CD4-positive, alpha-beta T cell (primary cell): ENCODE measurements around the gene RNASEH2B. TPM values are rescaled to one million over a fixed set of nuclear protein-coding genes. Genes with fewer than 3 reads are reported as not detected.

Experiments
- ATAC-seq: fragments of 200-7000 bp; cut with Tn5 transposase; one replicate; pipeline ENCODE4 v1.10.0; 2022; ENCODE audit warnings: mild to moderate bottlenecking; ENCODE audit not compliant: poor library complexity
- CTCF ChIA-PET: fragments of 350-600 bp; sonication (Branson Sonifier 250); formaldehyde crosslinking; loops from one replicate; lab custom pipeline; 2021; ENCODE audit warnings: antibody characterized with exemption, inconsistent platforms; lab: Charles Lee
- POLR2A ChIA-PET: fragments of 350-600 bp; sonication (Branson Sonifier 250); formaldehyde crosslinking; loops from one replicate; lab custom pipeline; 2021; ENCODE audit warnings: antibody characterized with exemption, inconsistent platforms; lab: Charles Lee
- DNase-seq, 14 experiments: peaks; one replicate each; pipeline ENCODE4 v3.0.0-alpha.2; 2013 to 2020; ENCODE audit warnings: mixed read lengths in 2 of 14
- H3K27ac ChIP-seq, 2 donors: one replicate each; pipeline versions ENCODE4 v1.5.1 to v1.7.0; 2013; ENCODE audit warnings: low read length in 2 of 2, low read depth in 1 of 2, mild to moderate bottlenecking in 1 of 2
- H3K27me3 ChIP-seq, 2 experiments: 1 replicate in 1 of 2; 2 replicates in 1 of 2; pipeline versions ENCODE4 v1.6.1 to v1.7.0; 2013; ENCODE audit warnings: low read length in 2 of 2, control low read depth in 1 of 2, mild to moderate bottlenecking in 1 of 2, moderate library complexity in 1 of 2; ENCODE audit not compliant: insufficient read depth in 2 of 2, control insufficient read depth in 1 of 2
- H3K36me3 ChIP-seq: one replicate; pipeline ENCODE4 v1.6.1; 2013; ENCODE audit warnings: low read length, control low read depth; ENCODE audit not compliant: insufficient read depth
- H3K4me1 ChIP-seq: one replicate; pipeline ENCODE4 v1.6.1; 2013; ENCODE audit warnings: low read length, control low read depth; ENCODE audit not compliant: insufficient read depth
- H3K4me3 ChIP-seq: one replicate; pipeline ENCODE4 v1.5.1; 2013; ENCODE audit warnings: mild to moderate bottlenecking, low read length, moderate library complexity
- H3K9me3 ChIP-seq, 2 experiments: 1 replicate in 1 of 2; 2 replicates in 1 of 2; pipeline versions ENCODE4 v1.6.1 to v1.7.0; 2013; ENCODE audit warnings: low read length in 2 of 2, mild to moderate bottlenecking in 2 of 2, control low read depth in 1 of 2, moderate library complexity in 1 of 2; ENCODE audit not compliant: control insufficient read depth in 1 of 2, insufficient read depth in 1 of 2
- H3K27ac Mint-ChIP-seq: one replicate; pipeline ENCODE4 v1.8.0; 2020; ENCODE audit warnings: mixed read lengths
- H3K27me3 Mint-ChIP-seq: one replicate; pipeline ENCODE4 v1.8.0; 2021; ENCODE audit warnings: mixed read lengths
- H3K36me3 Mint-ChIP-seq: one replicate; pipeline ENCODE4 v1.8.0; 2021; ENCODE audit warnings: low read depth, mixed read lengths
- H3K4me1 Mint-ChIP-seq: one replicate; pipeline ENCODE4 v1.8.0; 2021; ENCODE audit warnings: low read depth, mixed read lengths
- H3K4me3 Mint-ChIP-seq: one replicate; pipeline ENCODE4 v1.8.0; 2020; ENCODE audit warnings: mild to moderate bottlenecking, mixed read lengths
- H3K9me3 Mint-ChIP-seq: one replicate; pipeline ENCODE4 v1.8.0; 2020; ENCODE audit warnings: mixed read lengths
- intact Hi-C, 2 experiments: fragments of 100-400 bp; cut with DNase I in 1 of 2; cut with micrococcal nuclease in 1 of 2; formaldehyde crosslinking; loops; one replicate each; pipeline versions ENCODE4 v1.15.1 to v1.9.0; 2023 to 2025; cut with DNase I, micrococcal nuclease
- total RNA-seq, 174 experiments: library from RNA in 2 of 174; stranded (reverse) in 2 of 174; gene quantifications; one replicate each; pipeline ENCODE4 v1.2.3 and lab custom pipeline; 2021 to 2026
- TF ChIP-seq, protein P1 (sequence below): fragments of 200-600 bp; IDR thresholded peaks from one replicate; pipeline ENCODE4 v1.8.0; 2022; ENCODE audit warnings: antibody characterized with exemption, mild to moderate bottlenecking

Gene RNASEH2B
- total RNA-seq, 2 experiments from 2014 or later = 68.4 to 74.6 TPM

DNA sequence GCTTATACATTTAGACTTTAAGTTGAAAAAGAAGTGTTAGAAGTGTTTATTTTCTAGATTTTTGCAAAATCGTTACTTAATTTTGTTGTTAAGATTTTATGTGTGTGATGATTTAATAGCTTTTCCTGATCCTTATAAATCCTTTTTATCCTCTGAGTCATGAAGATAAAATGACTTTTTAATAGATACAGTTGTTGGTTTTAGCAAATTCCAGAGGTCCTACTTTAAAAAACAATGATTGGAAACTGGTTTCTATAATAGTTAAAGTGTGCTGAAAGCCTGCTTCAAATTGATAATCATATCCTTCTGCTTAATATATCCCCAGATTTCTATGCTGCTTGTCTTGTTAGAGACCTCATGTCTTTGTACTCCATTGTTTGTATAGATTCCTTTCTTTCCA lies 39.0 kb downstream of the RNASEH2B start:
- ATAC-seq = no peak
- H3K4me1 Mint-ChIP-seq = peaks cover 6% of the 10 kb centered on the region
- H3K36me3 ChIP-seq = peaks cover 77% of the 10 kb centered on the region
- intact Hi-C loops = no loop called here
- no peak overlapping the region for H3K27ac Mint-ChIP-seq
- TF ChIP-seq, protein P1, sequence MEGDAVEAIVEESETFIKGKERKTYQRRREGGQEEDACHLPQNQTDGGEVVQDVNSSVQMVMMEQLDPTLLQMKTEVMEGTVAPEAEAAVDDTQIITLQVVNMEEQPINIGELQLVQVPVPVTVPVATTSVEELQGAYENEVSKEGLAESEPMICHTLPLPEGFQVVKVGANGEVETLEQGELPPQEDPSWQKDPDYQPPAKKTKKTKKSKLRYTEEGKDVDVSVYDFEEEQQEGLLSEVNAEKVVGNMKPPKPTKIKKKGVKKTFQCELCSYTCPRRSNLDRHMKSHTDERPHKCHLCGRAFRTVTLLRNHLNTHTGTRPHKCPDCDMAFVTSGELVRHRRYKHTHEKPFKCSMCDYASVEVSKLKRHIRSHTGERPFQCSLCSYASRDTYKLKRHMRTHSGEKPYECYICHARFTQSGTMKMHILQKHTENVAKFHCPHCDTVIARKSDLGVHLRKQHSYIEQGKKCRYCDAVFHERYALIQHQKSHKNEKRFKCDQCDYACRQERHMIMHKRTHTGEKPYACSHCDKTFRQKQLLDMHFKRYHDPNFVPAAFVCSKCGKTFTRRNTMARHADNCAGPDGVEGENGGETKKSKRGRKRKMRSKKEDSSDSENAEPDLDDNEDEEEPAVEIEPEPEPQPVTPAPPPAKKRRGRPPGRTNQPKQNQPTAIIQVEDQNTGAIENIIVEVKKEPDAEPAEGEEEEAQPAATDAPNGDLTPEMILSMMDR = no peak
- H3K27me3 Mint-ChIP-seq = no peaks in the 10 kb centered on the region
- H3K9me3 ChIP-seq = no peaks in the 10 kb centered on the region
- H3K27ac ChIP-seq = no peak overlapping the region
- no peak overlapping the region for H3K4me3 ChIP-seq
- H3K9me3 Mint-ChIP-seq = no peaks in the 10 kb centered on the region
- no peaks in the 10 kb centered on the region for H3K27me3 ChIP-seq
- H3K36me3 Mint-ChIP-seq = peaks cover 94% of the 10 kb centered on the region
- CTCF ChIA-PET = no interaction called here
- POLR2A ChIA-PET = no interaction called here
- no peak for DNase-seq
- H3K4me3 Mint-ChIP-seq = no peak overlapping the region
- H3K4me1 ChIP-seq = no peaks in the 10 kb centered on the region

DNA sequence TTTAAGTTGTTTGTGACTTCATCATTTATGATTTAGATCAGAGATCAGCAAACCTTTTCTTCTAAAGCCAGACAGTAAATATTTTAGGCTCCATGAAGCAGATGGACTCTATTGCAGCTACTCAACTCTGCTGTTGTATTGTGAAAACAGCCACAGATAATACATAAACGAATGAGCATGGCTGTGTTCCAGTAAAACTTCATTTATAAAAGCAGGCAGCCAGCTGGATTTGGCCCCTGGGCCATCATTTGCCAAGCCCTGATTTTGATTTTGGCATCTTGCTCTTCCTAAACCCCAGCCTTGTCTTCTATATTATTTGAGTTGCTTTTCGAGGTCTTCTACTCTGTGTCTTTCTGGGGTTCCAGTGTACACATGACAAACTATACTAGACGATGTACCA lies 41.3 kb downstream of the RNASEH2B start:
- H3K9me3 Mint-ChIP-seq = no peaks in the 10 kb centered on the region
- ChIA-PET POLR2A (no interaction called here), CTCF (no interaction called here)
- H3K4me3 Mint-ChIP-seq = no peak overlapping the region
- Histone ChIP-seq H3K4me3 (no peak overlapping the region), H3K27me3 (no peaks in the 10 kb centered on the region), H3K4me1 (no peaks in the 10 kb centered on the region), H3K9me3 (no peaks in the 10 kb centered on the region), H3K27ac (no peak overlapping the region), H3K36me3 (peaks cover 69% of the 10 kb centered on the region)
- H3K36me3 Mint-ChIP-seq = peaks cover 94% of the 10 kb centered on the region
- intact Hi-C loops = no loop called here
- peaks cover 6% of the 10 kb centered on the region for H3K4me1 Mint-ChIP-seq
- TF ChIP-seq, protein P1 = no peak
- DNase-seq (no peak), ATAC-seq (no peak)
- no peaks in the 10 kb centered on the region for H3K27me3 Mint-ChIP-seq
- no peak overlapping the region for H3K27ac Mint-ChIP-seq

GRCh38 chr13:50951366-50951765 lies 41.8 kb downstream of the RNASEH2B start:
- Histone ChIP-seq H3K27me3 (no peaks in the 10 kb centered on the region), H3K9me3 (no peaks in the 10 kb centered on the region), H3K4me3 (no peak overlapping the region), H3K4me1 (no peaks in the 10 kb centered on the region), H3K36me3 (peaks cover 65% of the 10 kb centered on the region), H3K27ac (no peak overlapping the region)
- H3K27ac Mint-ChIP-seq = no peak overlapping the region
- DNase-seq (no peak), ATAC-seq (no peak)
- POLR2A ChIA-PET = interaction anchor here (0.6 kb wide), 1 partner anchor 883 kb away, joined by 3 read pairs; no protein-coding TSS in a partner anchor
- H3K27me3 Mint-ChIP-seq = no peaks in the 10 kb centered on the region
- CTCF ChIA-PET = no interaction called here
- intact Hi-C loops = no loop called here
- H3K36me3 Mint-ChIP-seq = peaks cover 95% of the 10 kb centered on the region
- H3K4me3 Mint-ChIP-seq = no peak overlapping the region
- H3K9me3 Mint-ChIP-seq = no peaks in the 10 kb centered on the region
- peaks cover 6% of the 10 kb centered on the region for H3K4me1 Mint-ChIP-seq
- TF ChIP-seq, protein P1 = no peak
